K562 (cell line): ENCODE results near the gene TMC8. TPM values are rescaled to one million over a fixed set of nuclear protein-coding genes. Genes with fewer than 3 reads are reported as not detected.

Experiments used
- BRF2 ChIP-seq: IDR thresholded peaks from 3 replicates; pipeline ENCODE4 v1.6.1; 2011; ENCODE audit warnings: borderline replicate concordance, mild to moderate bottlenecking; ENCODE audit not compliant: insufficient read length, insufficient read depth
- CBFA2T3 ChIP-seq: fragments of 450-650 bp; IDR thresholded peaks from 2 replicates; pipeline ENCODE4 v1.6.1; 2017
- EWSR1 ChIP-seq: fragments of 450-650 bp; IDR thresholded peaks from 2 replicates; pipeline ENCODE4 v1.6.1; 2018; ENCODE audit warnings: borderline replicate concordance, mild to moderate bottlenecking, low read depth, moderate library complexity; ENCODE audit not compliant: partially characterized antibody
- GTF2A2 ChIP-seq: IDR thresholded peaks from 2 replicates; pipeline ENCODE4 v1.6.1; 2016; ENCODE audit warnings: mild to moderate bottlenecking, missing genetic modification characterization, missing compliant biosample characterization
- HINFP ChIP-seq: fragments of 450-650 bp; conservative IDR thresholded peaks from 2 replicates; pipeline ENCODE4 v1.6.1; 2016; ENCODE audit warnings: missing genetic modification characterization, low read depth, mild to moderate bottlenecking, control low read depth, missing compliant biosample characterization
- HMGN3 ChIP-seq: IDR thresholded peaks from 2 replicates; pipeline ENCODE4 v1.6.1; 2011; ENCODE audit warnings: borderline replicate concordance, low read depth, mild to moderate bottlenecking, mixed read lengths, low read length; ENCODE audit not compliant: insufficient read length; ENCODE audit errors: extremely low read depth
- KHSRP ChIP-seq: fragments of 450-650 bp; IDR thresholded peaks from 2 replicates; pipeline ENCODE4 v1.6.1; 2017
- MLX ChIP-seq, 2 experiments: fragments of 450-650 bp in 1 of 2; sonication (generic) in 1 of 2; formaldehyde crosslinking; conservative IDR thresholded peaks; 2 replicates each; pipeline versions ENCODE4 v1.4.0 to v1.8.1; 2020 to 2022; ENCODE audit warnings: mild to moderate bottlenecking in 1 of 2, missing genetic modification reagents in 1 of 2
- MTF1 ChIP-seq: fragments of 250-450 bp; sonication (Bioruptor Pico); IDR thresholded peaks from 2 replicates; pipeline ENCODE4 v1.9.0; 2021; ENCODE audit warnings: moderate library complexity, mild to moderate bottlenecking, inconsistent platforms, borderline replicate concordance
- NCOA6 ChIP-seq: fragments of 450-650 bp; IDR thresholded peaks from 2 replicates; pipeline ENCODE4 v1.6.1; 2017; ENCODE audit warnings: mild to moderate bottlenecking
- NUFIP1 ChIP-seq: fragments of 450-650 bp; IDR thresholded peaks from 2 replicates; pipeline ENCODE4 v1.6.1; 2018; ENCODE audit not compliant: partially characterized antibody
- RAD21 ChIP-seq, 2 experiments: fragments of 250-450 bp in 1 of 2; fragments of 450-650 bp in 1 of 2; sonication (Bioruptor Pico) in 1 of 2; formaldehyde crosslinking in 1 of 2; IDR thresholded peaks in 1 of 2; conservative IDR thresholded peaks in 1 of 2; 2 replicates each; pipeline versions ENCODE4 v1.4.0 to v1.8.0; 2020 to 2022; ENCODE audit warnings: mild to moderate bottlenecking in 2 of 2, moderate library complexity in 1 of 2
- SLC30A9 ChIP-seq: fragments of 250-450 bp; sonication (Bioruptor Pico); IDR thresholded peaks from 2 replicates; pipeline ENCODE4 v1.8.0; 2022; ENCODE audit warnings: mild to moderate bottlenecking, moderate library complexity
- SMAD3 ChIP-seq: fragments of 450-650 bp; formaldehyde crosslinking; conservative IDR thresholded peaks from 2 replicates; pipeline ENCODE4 v1.4.0; 2020; ENCODE audit warnings: mild to moderate bottlenecking
- SMARCE1 ChIP-seq: fragments of 450-650 bp; IDR thresholded peaks from 2 replicates; pipeline ENCODE4 v1.7.1; 2016; ENCODE audit warnings: mild to moderate bottlenecking
- TAF9B ChIP-seq: fragments of 450-650 bp; IDR thresholded peaks from 2 replicates; pipeline ENCODE4 v1.6.1; 2018; ENCODE audit warnings: mild to moderate bottlenecking; ENCODE audit not compliant: partially characterized antibody
- TBP ChIP-seq: optimal IDR thresholded peaks from 2 replicates; pipeline ENCODE3; 2011; ENCODE audit warnings: low read depth, low read length, improper control_type of control experiment
- TEAD1 ChIP-seq, 2 experiments: fragments of 450-650 bp in 1 of 2; sonication (generic) in 1 of 2; formaldehyde crosslinking; IDR thresholded peaks; 2 replicates each; pipeline versions ENCODE4 v1.4.0 to v1.8.0; 2020 to 2022; ENCODE audit warnings: mild to moderate bottlenecking in 2 of 2, missing genetic modification reagents in 1 of 2
- TEAD2 ChIP-seq: fragments of 450-650 bp; IDR thresholded peaks from 2 replicates; pipeline ENCODE4 v1.6.1; 2016; ENCODE audit warnings: missing genetic modification characterization, control low read depth, missing compliant biosample characterization
- YY1 ChIP-seq, 3 experiments: IDR thresholded peaks; 2 replicates each; pipeline ENCODE4 v1.6.1; 2011; ENCODE audit warnings: low read length in 2 of 3, mild to moderate bottlenecking in 2 of 3, moderate library complexity in 2 of 3, borderline replicate concordance in 1 of 3, control low read depth in 1 of 3, low read depth in 1 of 3; ENCODE audit not compliant: insufficient read depth in 3 of 3, insufficient replicate concordance in 2 of 3, control insufficient read depth in 1 of 3, insufficient read length in 1 of 3; ENCODE audit errors: extremely low read depth in 1 of 3
- ZBTB8A ChIP-seq: fragments of 450-650 bp; IDR thresholded peaks from 2 replicates; pipeline ENCODE4 v1.6.1; 2018; ENCODE audit warnings: mild to moderate bottlenecking, moderate library complexity; ENCODE audit not compliant: partially characterized antibody
- ZNF146 ChIP-seq: IDR thresholded peaks from one replicate; pipeline ENCODE4 v1.6.1; 2018; ENCODE audit warnings: missing compliant biosample characterization; ENCODE audit not compliant: unreplicated experiment
- ZNF311 ChIP-seq: fragments of 250-450 bp; sonication (Bioruptor Pico); IDR thresholded peaks from 2 replicates; pipeline ENCODE4 v1.4.0; 2020; ENCODE audit warnings: mild to moderate bottlenecking, moderate library complexity
- ZNF444 ChIP-seq: fragments of 250-450 bp; sonication (Bioruptor Pico); IDR thresholded peaks from 2 replicates; pipeline ENCODE4 v1.4.0; 2020; ENCODE audit warnings: mild to moderate bottlenecking, moderate library complexity
- ZNF586 ChIP-seq: fragments of 450-650 bp; formaldehyde crosslinking; conservative IDR thresholded peaks from 2 replicates; pipeline ENCODE4 v1.4.0; 2020; ENCODE audit warnings: mild to moderate bottlenecking, moderate library complexity
- polyA plus RNA-seq, 8 experiments: library from polyadenylated mRNA; depleted of rRNA in 4 of 8; stranded (reverse) in 5 of 8; unstranded in 3 of 8; fragments of >200 nt; fragmentation: Nextera tagmentation in 2 of 8; fragmentation: Illumina TruSeq in 1 of 8; extraction: Ambion mirVana in 2 of 8; extraction: Trizol in 1 of 8; gene quantifications; 2 replicates each; pipeline versions ENCODE4 v1.2.1 to v1.2.3, GENCODE V29; 2011 to 2014; ENCODE audit warnings: inconsistent platforms in 1 of 8, missing spikeins in 1 of 8
- total RNA-seq, 7 experiments: library from RNA; depleted of rRNA in 6 of 7; stranded (reverse); fragments of >200 nt in 6 of 7; fragmentation: Illumina TruSeq in 2 of 7; extraction: Trizol in 2 of 7; gene quantifications; 2 replicates each; pipeline versions ENCODE4 v1.2.1 to v1.2.3, GENCODE V29; 2011 to 2021; ENCODE audit warnings: low replicate concordance in 1 of 7

Gene TMC8
- total and polyA plus RNA-seq, 9 of the 15 experiments (the other 6 are each of a cell fraction or from before 2014, with no cell fraction given): 0.13 to 10.9 (median 2.8) TPM

- TF ChIP-seq SMAD3 (CRISPR knock-in tag): no peak
- peak; percentile 92 for TF ChIP-seq HMGN3
- no peak for TF ChIP-seq TAF9B
- TF ChIP-seq GTF2A2 (tag): no peak
- no peak for TF ChIP-seq ZNF146
- TF ChIP-seq HINFP: no peak
- no peak for TF ChIP-seq EWSR1
- no peak for TF ChIP-seq MTF1 (CRISPR knock-in tag)
- TF ChIP-seq NCOA6: no peak
- TF ChIP-seq RAD21 (CRISPR knock-in tag; conservative IDR thresholded peaks at IDR 0.05 in 1 of 2, IDR thresholded peaks at IDR 0.05 in 1 of 2): no peak
- TF ChIP-seq BRF2: no peak
- no peak for TF ChIP-seq NUFIP1
- no peak; the same call in none of the 2 replicates for TF ChIP-seq SMARCE1
- peak in 1 of 3 experiments; percentile 14 for TF ChIP-seq YY1 (IDR thresholded peaks at IDR 0.05; ENCODE audit: borderline replicate concordance in 1 of 3, control insufficient read depth in 1 of 3, extremely low read depth in 1 of 3, insufficient read depth in 3 of 3, insufficient read length in 1 of 3, insufficient replicate concordance in 2 of 3, low read depth in 1 of 3, low read length in 2 of 3)
- TF ChIP-seq ZBTB8A: no peak
- TF ChIP-seq TBP: peak; percentile 82
- TF ChIP-seq CBFA2T3: no peak
- TF ChIP-seq ZNF311 (CRISPR knock-in tag): no peak
- peak in 1 of 2 experiments; percentile 63; a peak in 1 of 4 replicates for TF ChIP-seq TEAD1 (CRISPR knock-in tag; IDR thresholded peaks at IDR 0.05)
- no peak for TF ChIP-seq TEAD2 (tag)
- TF ChIP-seq MLX (CRISPR knock-in tag; conservative IDR thresholded peaks at IDR 0.05): no peak
- TF ChIP-seq ZNF444 (CRISPR knock-in tag): no peak
- no peak for TF ChIP-seq ZNF586 (CRISPR knock-in tag)
- no peak for TF ChIP-seq SLC30A9 (CRISPR knock-in tag)
- no peak for TF ChIP-seq KHSRP
Measured at GRCh38 chr17:78140169-78141051, 9.8 kb downstream of the TMC8 start (continued).
